Measurements from ENCODE around the gene CPVL.

The CPVL gene

GRCh38 chr7:29066641-29067040 is 79.7 kb downstream of the CPVL start:
- no peak for DNase-seq (ENCODE audit: low read depth)
- H3K4me3 ChIP-seq (ENCODE audit: control insufficient read depth, low read depth, low read length): no peak overlapping the region
- TF ChIP-seq CTCF (conservative IDR thresholded peaks at IDR 0.05; ENCODE audit: control insufficient read depth, insufficient read depth, low read depth, low read length): no peak

GRCh38 chr7:29065181-29065857 is 81.0 kb downstream of the CPVL start:
- H3K4me3 ChIP-seq (ENCODE audit: control insufficient read depth, low read depth, low read length): no peak overlapping the region
- no peak for TF ChIP-seq CTCF (conservative IDR thresholded peaks at IDR 0.05; ENCODE audit: control insufficient read depth, insufficient read depth, low read depth, low read length)
- no peak for DNase-seq (ENCODE audit: low read depth)

- TF ChIP-seq CTCF (conservative IDR thresholded peaks at IDR 0.05; ENCODE audit: control insufficient read depth, insufficient read depth, low read depth, low read length): no peak
- no peak overlapping the region for H3K4me3 ChIP-seq (ENCODE audit: control insufficient read depth, low read depth, low read length)
- no peak for DNase-seq (ENCODE audit: low read depth)
Observed at GRCh38 chr7:29063872-29064271, 82.5 kb downstream of the CPVL start.

GRCh38 chr7:29063236-29063635 is 83.1 kb downstream of the CPVL start:
- DNase-seq (ENCODE audit: low read depth): peak; percentile 73
- no peak for TF ChIP-seq CTCF (conservative IDR thresholded peaks at IDR 0.05; ENCODE audit: control insufficient read depth, insufficient read depth, low read depth, low read length)

GRCh38 chr7:29053105-29053872 is 93.0 kb downstream of the CPVL start:
- TF ChIP-seq CTCF (conservative IDR thresholded peaks at IDR 0.05; ENCODE audit: control insufficient read depth, insufficient read depth, low read depth, low read length): no peak
- DNase-seq (ENCODE audit: low read depth): no peak
- H3K4me3 ChIP-seq (ENCODE audit: control insufficient read depth, low read depth, low read length): no peak overlapping the region

More at GRCh38 chr7:29063236-29063635, 83.1 kb downstream of the CPVL start:
- no peak overlapping the region for H3K4me3 ChIP-seq (ENCODE audit: control insufficient read depth, low read depth, low read length)

GRCh38 chr7:29046978-29047377 is 99.4 kb downstream of the CPVL start:
- DNase-seq (ENCODE audit: low read depth): no peak
- H3K4me3 ChIP-seq (ENCODE audit: control insufficient read depth, low read depth, low read length): no peak overlapping the region
- TF ChIP-seq CTCF (conservative IDR thresholded peaks at IDR 0.05; ENCODE audit: control insufficient read depth, insufficient read depth, low read depth, low read length): no peak
